LHCN-M2 (cell line): ENCODE data around the gene TTF1. TPM values are rescaled to one million over a fixed set of nuclear protein-coding genes. Genes with fewer than 3 reads are reported as not detected.
"Not testable (repeated sequence)": the region's sequence is repeated elsewhere in the genome, so short reads cannot be mapped to it uniquely, and the experiment has no call there.

Experiments
- DNase-seq: peaks from one replicate; pipeline ENCODE4 v3.0.0-alpha.2; 2012; ENCODE audit warnings: low read depth
- total RNA-seq: library from RNA; depleted of rRNA; stranded (reverse); fragments of >200 nt; gene quantifications from 2 replicates; pipeline ENCODE4 v1.2.3, GENCODE V29; 2014

TTF1 gene
- total RNA-seq, 1 experiment from 2014 or later: 15.9 TPM

- peak; percentile 5 for DNase-seq
Measured at GRCh38 chr9:132412089-132412488, 5.4 kb upstream of the TTF1 start.

GRCh38 chr9:132411091-132411508 lies 4.5 kb upstream of the TTF1 start:
- DNase-seq: peak; percentile 32

- DNase-seq: no peak
Measured at GRCh38 chr9:132410642-132411041, 4.0 kb upstream of the TTF1 start.

- DNase-seq: peak; percentile 41
Measured at GRCh38 chr9:132409828-132410528, 3.3 kb upstream of the TTF1 start, which contains the start of gene CFAP77. Gene CFAP77 (plus strand): TSS chr9:132410211. CDS start chr9:132410272, 61 bp downstream.

- DNase-seq: no peak
Measured at GRCh38 chr9:132408521-132408920, 1.9 kb upstream of the TTF1 start.

GRCh38 chr9:132407196-132407595 lies 556 bp upstream of the TTF1 start:
- no peak for DNase-seq

- DNase-seq: peak; percentile 23
Measured at GRCh38 chr9:132404228-132404881, 2.3 kb downstream of the TTF1 start.

- no peak for DNase-seq
Measured at GRCh38 chr9:132401824-132402223, 4.8 kb downstream of the TTF1 start.

GRCh38 chr9:132395560-132395959 lies 11.1 kb downstream of the TTF1 start:
- DNase-seq: no peak

GRCh38 chr9:132391449-132391848 lies 15.2 kb downstream of the TTF1 start:
- DNase-seq: no peak

GRCh38 chr9:132390966-132391365 lies 15.7 kb downstream of the TTF1 start:
- DNase-seq: no peak

GRCh38 chr9:132387133-132387532 lies 19.5 kb downstream of the TTF1 start:
- DNase-seq: no peak

- DNase-seq: no peak
Measured at GRCh38 chr9:132384376-132384775, 22.3 kb downstream of the TTF1 start.

- no peak for DNase-seq
Measured at GRCh38 chr9:132383462-132383883, 23.2 kb downstream of the TTF1 start.

GRCh38 chr9:132381966-132382541 lies 24.6 kb downstream of the TTF1 start:
- DNase-seq: no peak

- DNase-seq: not testable (repeated sequence)
Measured at GRCh38 chr9:132378416-132378815, 28.2 kb downstream of the TTF1 start.

- DNase-seq: not testable (repeated sequence)
Measured at GRCh38 chr9:132377769-132378168, 28.9 kb downstream of the TTF1 start.

- DNase-seq: no peak
Measured at GRCh38 chr9:132372177-132373095, 34.2 kb downstream of the TTF1 start.

- no peak for DNase-seq
Measured at GRCh38 chr9:132370592-132370991, 36.0 kb downstream of the TTF1 start.

GRCh38 chr9:132369421-132369820 lies 37.2 kb downstream of the TTF1 start:
- DNase-seq: no peak

- no peak for DNase-seq
Measured at GRCh38 chr9:132367613-132368313, 38.9 kb downstream of the TTF1 start.
